Neural progenitor cell (in vitro differentiated cells): ENCODE results near the gene C16orf86.

Experiments
- EZH2 ChIP-seq: fragments of 200-600 bp; sonication (generic); IDR thresholded peaks from 2 replicates; pipeline ENCODE4 v1.6.1; 2017; ENCODE audit warnings: antibody characterized with exemption, mild to moderate bottlenecking, moderate library complexity
- EZH2phosphoT487 ChIP-seq: fragments of 200-600 bp; sonication (generic); IDR thresholded peaks from 2 replicates; pipeline ENCODE4 v1.6.1; 2017; ENCODE audit warnings: antibody characterized with exemption
- TF ChIP-seq, protein P1 (sequence below): fragments of 200-600 bp; sonication (generic); IDR thresholded peaks from 2 replicates; pipeline ENCODE4 v1.5.1; 2017; ENCODE audit warnings: antibody characterized with exemption, mild to moderate bottlenecking

DNA sequence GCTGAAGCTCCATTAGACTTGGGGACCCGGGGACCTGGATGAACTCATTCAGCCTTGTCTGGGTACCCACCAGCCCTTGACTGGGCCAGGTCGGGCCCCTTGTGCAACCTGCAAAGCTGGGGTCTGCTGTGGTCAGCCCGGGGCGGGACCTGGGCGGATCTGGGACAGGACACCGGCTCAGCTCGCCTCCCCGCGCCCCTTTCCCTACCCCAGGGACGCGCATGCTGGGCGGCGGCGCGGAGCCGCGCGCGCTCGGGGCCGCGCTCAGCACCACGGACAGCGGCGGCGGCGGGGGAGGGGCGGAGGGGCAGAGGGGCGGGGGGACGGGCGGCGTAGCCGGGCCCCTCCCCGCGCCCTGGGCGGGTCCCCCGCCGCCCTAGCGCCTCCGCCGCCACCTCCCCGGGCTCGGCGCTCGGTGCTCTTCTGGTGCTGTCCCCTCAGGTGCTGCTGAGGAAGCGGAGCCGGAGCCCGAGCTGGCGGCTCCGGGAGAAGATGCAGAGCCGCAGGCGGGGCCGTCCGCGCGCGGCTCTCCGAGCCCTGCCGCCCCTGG lies 14.0 kb upstream of the C16orf86 start:
- no peak for TF ChIP-seq EZH2
- TF ChIP-seq, protein P1, sequence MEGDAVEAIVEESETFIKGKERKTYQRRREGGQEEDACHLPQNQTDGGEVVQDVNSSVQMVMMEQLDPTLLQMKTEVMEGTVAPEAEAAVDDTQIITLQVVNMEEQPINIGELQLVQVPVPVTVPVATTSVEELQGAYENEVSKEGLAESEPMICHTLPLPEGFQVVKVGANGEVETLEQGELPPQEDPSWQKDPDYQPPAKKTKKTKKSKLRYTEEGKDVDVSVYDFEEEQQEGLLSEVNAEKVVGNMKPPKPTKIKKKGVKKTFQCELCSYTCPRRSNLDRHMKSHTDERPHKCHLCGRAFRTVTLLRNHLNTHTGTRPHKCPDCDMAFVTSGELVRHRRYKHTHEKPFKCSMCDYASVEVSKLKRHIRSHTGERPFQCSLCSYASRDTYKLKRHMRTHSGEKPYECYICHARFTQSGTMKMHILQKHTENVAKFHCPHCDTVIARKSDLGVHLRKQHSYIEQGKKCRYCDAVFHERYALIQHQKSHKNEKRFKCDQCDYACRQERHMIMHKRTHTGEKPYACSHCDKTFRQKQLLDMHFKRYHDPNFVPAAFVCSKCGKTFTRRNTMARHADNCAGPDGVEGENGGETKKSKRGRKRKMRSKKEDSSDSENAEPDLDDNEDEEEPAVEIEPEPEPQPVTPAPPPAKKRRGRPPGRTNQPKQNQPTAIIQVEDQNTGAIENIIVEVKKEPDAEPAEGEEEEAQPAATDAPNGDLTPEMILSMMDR: no peak
- no peak for TF ChIP-seq EZH2phosphoT487
